HK-2 (cell line): ENCODE data around the gene BGN.

Experiments used
- DNase-seq: peaks from one replicate; pipeline ENCODE4 v3.0.0-alpha.2; 2018; ENCODE audit not compliant: unreplicated experiment

The BGN gene

DNA sequence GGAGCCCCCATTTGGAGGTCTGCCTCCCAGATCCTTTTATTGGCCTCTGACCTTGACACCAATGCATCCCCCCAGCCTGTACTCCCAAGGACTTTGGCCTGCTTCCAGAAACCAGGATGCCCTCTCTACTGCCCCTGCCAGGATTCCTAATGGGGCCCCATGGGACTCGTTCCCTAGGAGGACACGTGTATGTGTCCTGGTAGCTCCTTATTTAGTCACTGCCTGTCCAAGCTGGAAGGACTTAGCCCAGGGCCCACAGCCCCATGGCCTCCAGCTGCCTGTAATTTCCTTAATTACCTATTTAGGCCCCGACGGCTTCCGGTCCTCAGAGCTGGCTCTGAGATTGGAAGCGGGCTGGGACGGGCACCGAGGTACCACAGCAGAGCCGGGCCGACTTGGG, 32.0 kb downstream of the BGN start:
- no peak for DNase-seq

DNA sequence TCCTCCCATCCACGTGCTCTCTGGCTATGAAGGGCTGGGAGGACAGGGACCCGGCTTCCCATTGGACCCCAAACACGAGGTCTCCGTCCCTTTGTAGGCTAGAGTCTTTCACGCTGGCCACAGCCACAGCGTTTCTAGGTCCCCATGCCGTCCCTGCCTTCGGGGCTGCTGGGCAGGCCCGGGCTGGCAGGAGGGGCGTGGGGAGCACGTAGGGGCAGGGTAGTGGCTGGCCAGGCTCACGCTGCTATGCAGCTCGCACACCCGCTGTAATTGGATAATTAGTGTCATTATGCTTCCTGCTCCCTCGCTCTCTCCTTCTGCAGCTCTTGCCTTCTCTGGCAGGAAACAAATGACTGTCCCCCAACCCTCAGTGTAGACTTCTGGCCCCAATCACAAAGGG, 32.4 kb downstream of the BGN start:
- no peak for DNase-seq

DNA sequence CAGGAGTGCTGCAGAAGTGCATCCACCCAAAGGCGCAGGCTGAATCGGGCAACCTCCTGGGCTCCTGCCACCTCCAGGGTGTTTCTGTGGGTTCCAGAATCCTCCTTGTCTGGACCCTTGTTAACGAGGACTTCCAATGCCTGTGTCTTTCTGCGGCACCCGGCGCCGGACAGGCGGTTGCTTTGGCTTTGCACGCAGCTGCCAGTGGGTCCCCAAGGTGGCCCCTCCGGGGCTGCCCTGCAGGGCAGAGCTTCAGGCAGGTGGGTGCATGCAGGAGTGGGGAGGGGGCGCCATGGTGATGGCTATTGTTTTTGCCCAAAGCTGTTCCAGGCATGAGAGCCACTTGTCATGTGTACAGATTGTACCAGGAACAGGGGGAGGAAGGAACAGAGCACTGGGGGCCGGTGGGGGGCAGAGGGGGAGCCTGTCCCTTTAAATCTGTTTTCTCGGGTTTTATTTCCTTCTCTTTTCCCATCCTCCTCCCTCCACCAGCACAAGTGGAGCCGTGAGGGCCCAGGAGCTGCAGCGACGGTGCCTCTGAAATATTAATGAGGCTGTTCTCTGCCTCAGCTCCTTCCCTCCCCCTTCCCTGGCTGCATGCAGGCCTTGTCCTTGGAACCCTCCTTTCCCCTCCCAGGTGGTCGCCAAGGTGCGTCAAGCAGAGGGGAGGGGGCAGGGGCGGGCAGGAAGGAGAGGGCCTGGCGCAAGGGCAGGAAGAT, 35.8 kb downstream of the BGN start:
- no peak for DNase-seq

DNA sequence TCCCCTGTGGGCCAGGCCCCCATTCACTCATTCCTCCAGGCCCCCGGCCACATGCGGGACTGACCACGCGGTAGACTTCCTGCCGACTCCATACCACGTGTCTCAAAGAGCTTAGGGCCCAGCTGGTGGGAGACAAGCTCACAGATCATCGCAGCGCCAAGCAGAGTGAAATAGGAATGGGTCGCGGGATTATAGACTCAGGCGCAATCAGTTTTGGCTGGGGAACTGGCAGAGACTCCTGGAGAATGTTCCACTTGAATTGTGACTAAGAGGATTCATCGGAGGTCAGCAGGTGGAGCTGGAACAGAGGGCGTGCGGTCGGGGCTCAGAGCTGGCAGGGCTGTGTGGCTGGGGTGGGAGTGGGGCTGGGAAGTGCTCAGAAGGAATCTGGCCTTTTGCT, 38.3 kb downstream of the BGN start:
- DNase-seq, result no peak

DNA sequence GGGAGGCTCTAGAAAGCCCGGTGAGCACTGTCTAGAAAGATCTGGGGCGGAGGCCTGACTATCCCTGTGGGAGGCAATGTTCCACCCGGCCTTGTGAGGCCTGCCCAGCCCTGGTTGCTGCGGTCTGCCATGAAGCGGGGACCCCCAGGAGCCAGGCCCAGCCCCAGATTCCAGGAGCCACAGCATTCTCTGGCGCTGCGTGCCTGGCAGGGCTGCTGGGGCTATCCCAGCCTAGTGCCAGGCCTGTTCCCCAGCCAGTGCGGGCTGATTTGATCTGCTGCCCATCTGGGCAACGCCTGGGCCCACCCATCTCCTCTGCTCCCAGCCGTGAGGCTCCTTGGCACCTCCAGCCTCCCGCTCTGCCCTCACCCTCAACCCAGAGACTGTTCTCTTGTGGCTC, 42.3 kb downstream of the BGN start:
- DNase-seq, result no peak

DNA sequence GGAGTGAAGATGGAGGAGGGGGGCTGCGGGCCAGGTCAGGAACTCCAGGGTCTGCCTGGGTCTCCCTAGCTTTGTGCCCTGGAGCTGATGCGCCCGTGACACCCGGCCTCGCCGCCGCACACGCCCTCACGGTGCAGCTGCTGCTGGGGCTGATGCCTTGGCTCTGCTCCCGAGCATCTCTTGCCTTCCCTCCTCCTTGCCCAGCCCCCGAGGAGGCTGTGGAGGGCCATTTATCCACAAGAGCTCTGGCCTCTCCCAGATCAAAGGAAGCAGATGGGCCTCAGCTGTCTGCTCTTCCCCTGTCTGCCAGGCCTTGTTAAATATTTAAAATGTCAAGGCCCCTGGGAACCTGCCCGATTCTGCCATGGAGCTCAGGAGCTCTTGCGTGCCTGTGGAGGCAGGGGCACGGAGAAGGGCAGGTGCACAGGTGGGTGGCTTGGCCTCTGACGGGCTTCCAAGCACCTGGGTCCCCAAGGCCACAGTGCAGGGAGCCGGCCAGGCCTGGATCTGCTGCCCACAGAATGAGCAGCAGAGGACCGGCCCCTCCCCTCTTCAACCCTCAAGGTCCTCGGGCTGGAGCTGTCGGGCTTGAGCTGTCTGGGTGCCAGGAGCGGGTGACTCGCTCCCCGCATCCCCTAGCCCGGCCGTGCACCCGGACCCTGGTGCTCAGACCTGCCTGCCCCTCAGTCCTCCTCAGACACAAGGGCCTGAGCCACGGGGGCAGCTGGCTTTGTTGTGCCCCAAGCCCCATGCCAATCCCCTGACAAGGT, 42.9 kb downstream of the BGN start:
- no peak for DNase-seq

DNA sequence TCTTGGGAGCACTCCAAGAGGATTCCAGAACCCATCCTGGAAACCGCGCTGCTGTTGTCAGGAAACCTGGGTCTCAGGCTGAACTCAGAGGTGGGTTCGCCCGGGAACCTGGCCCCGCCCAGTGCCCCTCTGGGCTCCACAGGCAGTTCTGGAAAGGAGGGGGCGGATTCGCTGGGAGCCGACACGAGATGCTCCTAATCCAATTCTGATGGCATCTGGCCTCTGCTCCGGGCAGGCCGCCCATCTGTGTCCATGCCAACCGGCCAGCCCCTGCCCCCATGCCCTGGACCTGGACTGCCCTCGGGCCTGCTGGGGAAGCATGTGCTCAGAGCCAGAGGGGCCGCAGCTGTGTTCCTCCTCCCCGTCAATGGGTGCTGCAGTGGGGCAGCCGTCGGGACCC, 43.6 kb downstream of the BGN start:
- DNase-seq, result no peak

DNA sequence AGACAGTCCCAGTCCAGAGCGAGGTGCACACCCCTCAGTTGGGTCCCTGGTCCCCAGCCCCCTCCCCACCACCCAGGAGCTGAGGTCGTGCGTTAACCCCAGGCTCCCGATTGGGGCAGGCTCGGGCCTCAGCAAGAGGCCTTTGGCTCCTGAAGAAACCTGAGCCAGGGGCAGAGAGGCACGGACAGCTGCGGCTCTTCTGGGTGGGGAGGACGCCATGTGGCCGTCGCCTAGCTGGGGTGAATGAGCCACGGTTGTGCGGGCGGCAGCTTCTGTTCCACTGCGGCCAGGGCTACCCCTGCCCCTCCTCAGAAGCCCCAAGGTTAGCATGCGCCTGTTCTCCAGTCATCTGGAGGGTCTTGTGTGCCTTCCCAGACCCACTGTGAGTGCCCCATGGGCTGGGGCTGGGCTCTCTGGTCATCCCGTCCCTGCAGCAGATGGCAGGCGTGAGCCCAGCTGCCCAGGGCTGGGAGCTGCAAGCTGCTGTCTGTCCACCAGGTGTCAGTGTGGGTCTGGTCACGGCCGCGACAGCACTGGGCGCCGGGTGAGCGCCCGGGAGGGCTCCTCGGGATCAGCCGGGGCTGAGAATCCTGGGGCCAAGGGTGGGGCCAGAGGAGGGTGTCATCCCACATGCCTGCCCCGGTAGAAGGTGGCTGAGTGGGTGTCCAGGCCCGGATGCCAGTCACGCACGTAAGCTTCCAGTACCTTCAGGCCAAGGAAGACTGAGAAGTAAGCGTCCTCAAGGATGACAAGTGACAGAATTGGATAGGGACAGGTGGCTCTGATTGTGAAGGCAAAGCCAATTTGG, 44.6 kb downstream of the BGN start:
- peak; percentile 76 for DNase-seq

DNA sequence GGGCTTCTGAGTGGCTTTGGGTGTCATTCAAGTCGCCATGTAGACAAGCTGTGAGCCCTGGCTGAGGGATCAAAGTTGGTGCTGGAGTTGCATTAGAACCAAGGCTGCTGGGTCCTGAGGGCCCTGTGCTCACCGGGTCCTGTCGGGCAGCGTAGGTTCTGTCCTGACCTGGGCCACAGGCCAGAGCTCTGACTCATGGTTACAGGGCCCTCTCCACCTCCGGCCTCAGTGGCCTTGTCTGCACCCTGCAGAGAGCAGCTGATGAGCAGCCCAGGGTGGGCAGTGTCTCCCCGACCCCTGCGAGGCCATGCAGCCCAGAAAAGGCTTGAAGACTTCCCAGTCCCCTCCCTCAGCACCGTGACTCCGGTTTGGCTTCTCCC, 45.2 kb downstream of the BGN start:
- no peak for DNase-seq

DNA sequence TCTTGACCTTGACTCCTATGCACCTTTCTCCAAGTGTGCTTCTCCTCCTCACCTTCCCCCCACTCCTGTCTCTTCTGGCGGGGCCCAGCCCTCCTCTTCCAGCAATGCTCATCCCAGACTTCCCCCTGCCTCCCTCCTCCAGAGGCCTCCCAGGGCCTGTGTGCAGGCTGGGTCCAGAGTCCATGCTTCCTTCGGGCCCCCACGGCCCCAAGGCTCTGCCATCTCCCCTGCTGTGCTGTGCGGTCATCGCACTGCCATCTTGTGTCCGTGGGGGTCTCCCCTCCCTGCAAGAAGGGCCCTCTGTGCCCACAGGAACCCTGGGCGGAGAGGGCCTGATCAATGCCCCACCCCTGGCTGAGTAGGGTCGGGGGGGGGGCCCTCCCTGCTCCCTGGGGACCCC, 49.9 kb downstream of the BGN start:
- no peak for DNase-seq

DNA sequence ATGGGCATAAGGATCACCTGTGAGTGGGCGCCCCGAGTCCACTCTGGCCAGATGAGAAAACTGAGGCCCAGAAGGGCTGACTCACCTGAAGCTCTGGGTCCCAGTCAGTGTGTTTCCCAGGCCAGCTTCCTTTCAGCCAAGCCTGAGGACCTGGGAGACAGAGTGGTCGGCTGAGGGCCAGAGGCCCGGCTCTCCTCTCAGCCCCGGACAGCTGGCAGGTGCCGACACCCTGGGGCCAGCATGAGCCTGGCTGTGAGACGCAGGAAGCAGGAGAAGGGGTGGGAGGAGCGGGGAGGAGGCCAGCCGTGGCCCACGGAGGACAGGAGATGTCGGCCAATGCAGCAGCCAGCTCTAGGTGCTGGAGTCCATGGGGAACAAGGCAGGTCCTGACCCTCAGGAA, 51.6 kb downstream of the BGN start:
- no peak for DNase-seq

DNA sequence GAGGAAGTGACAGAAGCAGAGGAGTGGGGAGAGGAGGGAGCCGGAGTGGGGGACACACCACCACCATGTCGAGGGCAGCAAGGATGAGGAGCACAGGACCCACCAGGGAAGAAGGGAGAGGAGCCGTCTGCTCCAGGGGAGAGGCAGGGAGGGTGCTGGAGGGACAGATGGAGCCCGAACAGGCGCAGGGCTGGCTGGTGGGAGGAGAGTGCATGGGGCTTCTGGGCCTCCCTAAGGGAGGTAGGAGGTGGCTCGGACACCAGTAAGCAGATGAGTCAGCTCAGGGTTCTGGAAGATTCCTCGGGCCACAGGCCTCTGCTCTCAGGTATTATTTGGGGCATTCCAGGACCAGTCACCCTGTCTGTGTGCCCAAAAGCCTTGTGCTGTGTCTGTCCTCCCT, 52.4 kb downstream of the BGN start:
- no peak for DNase-seq

DNA sequence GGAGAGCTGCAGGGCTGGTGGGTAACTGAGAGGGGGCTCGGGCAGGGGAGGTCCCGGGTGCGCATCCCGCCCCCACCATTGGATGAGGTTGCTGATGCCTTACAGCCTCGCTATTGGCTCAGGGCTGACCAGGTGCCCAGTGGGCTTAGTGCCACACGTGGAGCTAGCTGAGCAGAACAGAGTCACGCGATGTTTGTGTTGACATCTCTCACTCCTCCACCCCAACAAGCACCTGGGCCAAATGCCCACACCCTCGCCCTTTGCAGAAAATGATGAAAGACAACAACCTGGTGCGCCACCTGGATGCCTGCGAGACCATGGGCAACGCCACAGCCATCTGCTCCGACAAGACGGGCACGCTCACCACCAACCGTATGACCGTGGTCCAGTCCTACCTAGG, 54.5 kb downstream of the BGN start:
- no peak for DNase-seq

DNA sequence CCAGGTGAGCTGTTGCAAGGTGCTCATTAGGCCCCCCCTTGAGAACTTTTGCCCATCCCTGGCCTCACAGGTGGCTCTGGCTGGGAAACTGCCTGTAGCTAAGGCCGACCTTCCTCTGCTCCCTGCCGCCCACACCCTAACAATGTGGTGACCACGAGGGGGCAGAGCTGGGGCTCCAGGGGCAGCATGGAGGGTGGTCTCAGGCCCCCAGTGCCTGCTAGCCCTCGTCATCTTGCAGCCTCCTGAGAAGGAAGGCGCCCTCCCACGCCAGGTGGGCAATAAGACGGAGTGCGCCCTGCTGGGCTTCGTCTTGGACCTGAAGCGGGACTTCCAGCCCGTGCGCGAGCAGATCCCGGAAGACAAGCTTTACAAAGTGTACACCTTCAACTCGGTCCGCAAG, 55.0 kb downstream of the BGN start:
- no peak for DNase-seq

DNA sequence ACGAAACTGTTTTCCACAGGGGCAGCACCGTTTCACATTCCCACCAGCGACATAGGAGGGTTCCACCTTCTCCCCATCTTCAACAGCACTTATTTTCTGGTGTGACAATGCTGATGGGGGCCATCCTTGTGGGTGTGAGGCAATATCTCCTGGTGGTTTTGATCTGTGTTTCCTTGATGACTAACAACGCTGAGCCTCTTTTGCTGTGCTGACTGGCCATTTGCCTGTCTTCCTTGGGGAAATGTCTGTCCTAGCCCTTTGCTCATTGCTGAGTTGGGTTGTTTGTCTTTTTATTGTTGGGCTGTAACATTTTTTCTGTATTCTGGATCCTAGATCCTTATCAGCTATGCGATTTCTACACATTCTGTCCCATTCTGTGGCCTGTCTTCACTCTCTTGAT, 56.4 kb downstream of the BGN start:
- DNase-seq, result no peak

DNA sequence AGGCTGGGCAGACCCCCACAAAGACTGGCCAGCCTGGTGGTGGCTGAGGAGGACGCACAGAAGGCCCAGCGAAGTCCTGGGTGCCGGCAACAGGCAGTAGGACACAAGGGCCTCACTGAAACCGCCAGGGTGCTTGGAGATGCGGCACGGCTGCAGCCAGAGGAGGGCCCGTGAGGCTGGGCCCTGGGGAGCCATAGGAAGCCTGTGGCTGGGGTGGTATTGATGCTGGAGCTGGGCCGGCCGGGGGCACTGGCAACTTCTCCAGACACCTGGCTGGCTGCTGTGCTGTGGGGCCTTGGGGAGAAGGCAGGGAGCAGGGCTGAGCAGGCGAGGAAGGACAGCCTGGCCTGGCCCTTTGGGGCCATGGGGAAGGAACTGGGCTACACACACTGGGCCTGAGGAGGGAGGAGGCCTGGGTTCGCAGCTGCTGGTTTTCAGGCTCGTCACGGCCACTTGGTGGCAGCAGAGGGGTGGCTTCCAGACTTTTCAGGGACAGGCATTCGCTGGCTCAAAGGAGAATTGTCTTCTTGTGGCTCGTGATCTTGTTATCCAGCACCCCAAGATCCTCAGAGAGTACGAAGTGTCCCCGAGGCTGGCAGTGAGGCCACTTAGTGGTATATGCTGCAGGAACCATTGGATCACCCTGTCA, 59.9 kb downstream of the BGN start:
- DNase-seq, result peak; percentile 45

DNA sequence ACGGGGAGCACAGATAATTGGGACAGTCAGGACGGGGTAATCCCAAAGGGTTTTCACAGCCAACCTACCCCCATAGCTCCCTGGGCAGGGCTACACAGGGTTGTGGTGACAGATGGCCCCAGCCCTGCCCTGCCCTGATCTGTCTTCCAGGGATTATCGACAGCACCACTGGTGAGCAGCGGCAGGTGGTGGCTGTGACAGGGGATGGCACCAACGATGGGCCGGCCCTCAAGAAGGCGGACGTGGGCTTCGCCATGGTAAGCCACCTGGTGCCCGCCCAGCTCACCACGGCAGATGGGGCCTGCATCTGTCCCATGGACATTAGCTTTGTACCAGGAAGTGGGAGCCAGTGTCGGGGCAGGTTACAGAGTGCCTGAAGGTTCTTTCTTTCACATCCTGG, 62.0 kb downstream of the BGN start:
- no peak for DNase-seq

DNA sequence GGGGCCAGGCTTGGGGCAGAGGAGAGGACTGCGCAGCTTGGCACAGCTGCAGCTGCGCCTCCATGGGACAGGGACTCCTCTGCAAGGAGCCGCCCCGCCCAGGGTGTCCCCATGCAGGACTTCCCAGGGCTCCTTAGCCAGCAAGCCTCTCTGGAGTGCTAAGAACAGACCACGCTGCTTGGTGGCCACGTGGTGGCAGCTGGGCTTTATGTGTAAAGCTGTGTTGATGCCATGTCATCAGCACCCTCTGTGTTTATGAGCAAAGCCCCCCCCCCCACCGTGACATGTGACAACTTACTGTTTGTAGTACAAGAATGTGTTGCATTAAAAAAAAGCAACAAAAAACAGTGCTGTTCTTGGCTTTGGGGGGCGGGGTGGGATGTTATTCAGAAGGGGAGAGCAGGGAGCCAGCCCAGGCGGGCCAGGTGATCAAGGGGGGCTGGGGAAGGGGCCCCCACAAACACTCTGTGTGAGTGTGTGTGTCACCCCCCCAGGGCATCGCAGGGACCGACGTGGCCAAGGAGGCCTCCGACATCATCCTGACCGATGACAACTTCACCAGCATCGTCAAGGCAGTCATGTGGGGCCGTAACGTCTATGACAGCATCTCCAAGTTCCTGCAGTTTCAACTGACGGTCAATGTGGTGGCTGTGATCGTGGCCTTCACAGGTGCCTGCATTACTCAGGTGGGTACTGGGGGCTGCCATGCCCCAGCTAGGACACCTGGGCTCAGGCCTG, 63.0 kb downstream of the BGN start:
- no peak for DNase-seq
